ENCODE data around the gene MCFD2.

DNA sequence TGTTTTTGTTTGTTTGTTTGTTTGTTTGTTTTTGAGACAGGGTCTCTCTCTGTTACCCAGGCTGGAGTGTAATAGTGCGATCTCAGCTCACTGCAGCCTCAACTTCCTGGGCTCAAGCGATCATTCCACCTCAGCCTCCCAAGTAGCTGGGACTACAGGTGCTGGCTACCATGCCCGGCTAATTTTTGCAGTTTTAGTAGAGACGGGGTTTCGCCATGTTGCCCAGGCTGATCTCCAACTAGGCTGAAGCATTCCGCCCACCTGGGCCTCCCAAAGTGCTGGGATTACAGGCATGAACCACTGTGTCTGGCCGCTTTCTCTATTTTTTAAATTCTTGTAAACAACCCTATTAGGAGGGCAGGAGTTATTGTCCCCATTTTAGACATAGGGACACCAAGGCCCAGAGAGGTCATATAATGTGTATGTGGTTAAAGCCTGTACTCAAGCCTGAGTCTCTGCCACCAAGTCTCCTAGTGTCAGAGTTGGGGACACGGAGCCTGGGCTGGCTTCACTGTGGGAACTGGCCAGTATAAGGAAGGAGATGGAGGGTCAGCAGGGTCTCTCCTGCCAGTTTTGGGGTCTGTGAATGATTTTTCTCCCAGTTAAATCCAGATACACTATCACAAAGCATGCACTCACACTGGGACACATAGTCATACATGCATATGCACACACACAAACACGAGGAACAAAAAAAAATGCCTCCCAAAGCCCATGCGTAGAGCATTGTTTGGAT is 27.5 kb upstream of the MCFD2 start:
- TF ChIP-seq, protein P1, sequence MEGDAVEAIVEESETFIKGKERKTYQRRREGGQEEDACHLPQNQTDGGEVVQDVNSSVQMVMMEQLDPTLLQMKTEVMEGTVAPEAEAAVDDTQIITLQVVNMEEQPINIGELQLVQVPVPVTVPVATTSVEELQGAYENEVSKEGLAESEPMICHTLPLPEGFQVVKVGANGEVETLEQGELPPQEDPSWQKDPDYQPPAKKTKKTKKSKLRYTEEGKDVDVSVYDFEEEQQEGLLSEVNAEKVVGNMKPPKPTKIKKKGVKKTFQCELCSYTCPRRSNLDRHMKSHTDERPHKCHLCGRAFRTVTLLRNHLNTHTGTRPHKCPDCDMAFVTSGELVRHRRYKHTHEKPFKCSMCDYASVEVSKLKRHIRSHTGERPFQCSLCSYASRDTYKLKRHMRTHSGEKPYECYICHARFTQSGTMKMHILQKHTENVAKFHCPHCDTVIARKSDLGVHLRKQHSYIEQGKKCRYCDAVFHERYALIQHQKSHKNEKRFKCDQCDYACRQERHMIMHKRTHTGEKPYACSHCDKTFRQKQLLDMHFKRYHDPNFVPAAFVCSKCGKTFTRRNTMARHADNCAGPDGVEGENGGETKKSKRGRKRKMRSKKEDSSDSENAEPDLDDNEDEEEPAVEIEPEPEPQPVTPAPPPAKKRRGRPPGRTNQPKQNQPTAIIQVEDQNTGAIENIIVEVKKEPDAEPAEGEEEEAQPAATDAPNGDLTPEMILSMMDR (conservative IDR thresholded peaks at IDR 0.05; ENCODE audit: low read depth, low read length), result no peak
- no peak for TF ChIP-seq EZH2 (IDR thresholded peaks at IDR 0.05; ENCODE audit: borderline replicate concordance, low read depth, low read length, poor library complexity, severe bottlenecking)

All from A673 (cell line).